ENCODE data around the gene KDM4C.

The KDM4C gene

DNA sequence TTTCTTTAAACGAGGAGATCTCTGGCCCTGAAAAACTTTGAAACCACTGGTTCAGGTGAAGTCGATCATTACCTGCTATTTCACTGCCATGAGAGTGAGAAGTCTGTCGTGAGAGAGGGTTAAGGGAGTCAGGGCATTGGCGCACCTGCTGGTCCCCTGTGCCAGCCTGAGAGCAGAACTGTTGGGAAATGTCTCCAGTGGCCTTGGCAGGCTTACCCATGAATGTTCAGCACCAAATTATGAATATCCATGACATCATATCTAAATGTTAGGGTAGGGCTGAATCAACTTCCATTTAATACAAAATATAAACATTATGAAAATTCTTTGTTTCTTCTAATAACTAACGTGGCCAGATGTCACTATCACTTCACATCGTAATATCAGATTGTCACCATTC, 379.3 kb downstream of the KDM4C start:
- TF ChIP-seq, protein P1, sequence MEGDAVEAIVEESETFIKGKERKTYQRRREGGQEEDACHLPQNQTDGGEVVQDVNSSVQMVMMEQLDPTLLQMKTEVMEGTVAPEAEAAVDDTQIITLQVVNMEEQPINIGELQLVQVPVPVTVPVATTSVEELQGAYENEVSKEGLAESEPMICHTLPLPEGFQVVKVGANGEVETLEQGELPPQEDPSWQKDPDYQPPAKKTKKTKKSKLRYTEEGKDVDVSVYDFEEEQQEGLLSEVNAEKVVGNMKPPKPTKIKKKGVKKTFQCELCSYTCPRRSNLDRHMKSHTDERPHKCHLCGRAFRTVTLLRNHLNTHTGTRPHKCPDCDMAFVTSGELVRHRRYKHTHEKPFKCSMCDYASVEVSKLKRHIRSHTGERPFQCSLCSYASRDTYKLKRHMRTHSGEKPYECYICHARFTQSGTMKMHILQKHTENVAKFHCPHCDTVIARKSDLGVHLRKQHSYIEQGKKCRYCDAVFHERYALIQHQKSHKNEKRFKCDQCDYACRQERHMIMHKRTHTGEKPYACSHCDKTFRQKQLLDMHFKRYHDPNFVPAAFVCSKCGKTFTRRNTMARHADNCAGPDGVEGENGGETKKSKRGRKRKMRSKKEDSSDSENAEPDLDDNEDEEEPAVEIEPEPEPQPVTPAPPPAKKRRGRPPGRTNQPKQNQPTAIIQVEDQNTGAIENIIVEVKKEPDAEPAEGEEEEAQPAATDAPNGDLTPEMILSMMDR (IDR thresholded peaks at IDR 0.05; ENCODE audit: insufficient read depth, low read depth, low read length, missing control alignments) = no peak
- no peak for DNase-seq (ENCODE audit: low read depth)
- H3K4me3 ChIP-seq (ENCODE audit: low read depth, low read length) = no peak overlapping the region

GRCh38 chr9:7137571-7137970, 379.8 kb downstream of the KDM4C start:
- no peak for DNase-seq (ENCODE audit: low read depth)
- TF ChIP-seq, protein P1 (IDR thresholded peaks at IDR 0.05; ENCODE audit: insufficient read depth, low read depth, low read length, missing control alignments) = no peak
- H3K4me3 ChIP-seq (ENCODE audit: low read depth, low read length) = no peak overlapping the region

- TF ChIP-seq, protein P1 (IDR thresholded peaks at IDR 0.05; ENCODE audit: insufficient read depth, low read depth, low read length, missing control alignments) = no peak
- no peak for DNase-seq (ENCODE audit: low read depth)
- no peak overlapping the region for H3K4me3 ChIP-seq (ENCODE audit: low read depth, low read length)
These were observed 382.1 kb downstream of the KDM4C start for GRCh38 chr9:7139886-7140285.

GRCh38 chr9:7140401-7140800, 382.6 kb downstream of the KDM4C start:
- TF ChIP-seq, protein P1 (IDR thresholded peaks at IDR 0.05; ENCODE audit: insufficient read depth, low read depth, low read length, missing control alignments) = no peak
- no peak for DNase-seq (ENCODE audit: low read depth)
- no peak overlapping the region for H3K4me3 ChIP-seq (ENCODE audit: low read depth, low read length)

- TF ChIP-seq, protein P1 (IDR thresholded peaks at IDR 0.05; ENCODE audit: insufficient read depth, low read depth, low read length, missing control alignments) = no peak
- no peak overlapping the region for H3K4me3 ChIP-seq (ENCODE audit: low read depth, low read length)
- DNase-seq (ENCODE audit: low read depth) = no peak
These were observed 385.9 kb downstream of the KDM4C start for GRCh38 chr9:7143645-7144200.

DNA sequence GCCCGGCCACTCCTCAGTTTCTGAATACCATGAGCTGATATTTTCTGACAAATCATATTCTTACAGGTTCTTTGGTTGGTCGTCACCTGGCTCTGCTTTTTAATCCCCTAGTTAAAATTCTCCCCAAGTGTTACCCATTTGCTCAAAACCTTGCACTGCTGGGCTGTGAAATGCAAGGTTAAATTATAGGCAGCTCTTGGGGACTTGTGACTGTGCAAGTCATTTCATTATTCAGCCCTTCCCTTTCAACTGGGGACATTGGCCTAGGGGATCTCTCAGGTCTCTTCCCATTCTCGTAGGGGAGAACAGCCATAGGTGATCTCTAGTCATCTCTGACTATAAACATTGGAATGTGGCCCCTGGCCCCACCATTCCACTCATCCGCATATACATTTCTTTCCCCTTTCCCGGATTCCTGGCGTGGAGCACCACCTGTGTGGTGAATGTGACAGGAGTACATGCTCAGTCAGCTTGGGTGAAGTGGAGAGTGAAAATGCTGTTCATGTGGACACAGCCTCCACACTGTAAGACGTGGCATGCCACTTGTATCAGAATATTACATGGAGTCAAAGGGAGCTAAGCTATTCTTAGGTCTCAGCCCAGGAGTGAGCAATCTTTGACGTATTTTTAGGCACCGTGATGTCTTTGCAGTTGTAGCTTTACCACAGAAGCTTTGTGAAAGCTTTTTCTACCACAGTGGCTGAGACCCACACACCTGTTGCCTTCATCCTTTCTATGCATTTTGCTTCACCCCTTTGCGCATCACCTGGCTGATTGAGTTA, 386.7 kb downstream of the KDM4C start:
- DNase-seq (ENCODE audit: low read depth) = no peak
- TF ChIP-seq, protein P1 (IDR thresholded peaks at IDR 0.05; ENCODE audit: insufficient read depth, low read depth, low read length, missing control alignments) = no peak
- no peak overlapping the region for H3K4me3 ChIP-seq (ENCODE audit: low read depth, low read length)
